A549 (cell line): Measurements from ENCODE around the gene NFASC. TPM values are rescaled to one million over a fixed set of nuclear protein-coding genes. Genes with fewer than 3 reads are reported as not detected.
A peak's percentile ranks its signal among the peaks of the same experiment; 100 is the strongest.

Experiments used
- ATAC-seq, 2 experiments: fragments of 200-7000 bp in 1 of 2; fragments of >200 bp in 1 of 2; cut with Nextera tagmentation in 1 of 2; cut with Tn5 transposase in 1 of 2; 3 replicates each; pipeline versions ENCODE4 v1.8.0 to v1.9.1; 2018 to 2020; ENCODE audit warnings: mild to moderate bottlenecking in 1 of 2, moderate library complexity in 1 of 2
- CTCF ChIA-PET: fragments of 300-600 bp; sonication (Branson Sonifier 250); formaldehyde crosslinking; extraction: SDS; loops from one replicate; lab custom pipeline; 2021; ENCODE audit warnings: antibody characterized with exemption, inconsistent platforms; lab: Yijun Ruan, JAX
- POLR2A ChIA-PET: fragments of 350-600 bp; formaldehyde crosslinking; extraction: SDS; loops from one replicate; lab custom pipeline; 2021; ENCODE audit warnings: antibody characterized with exemption, inconsistent platforms; lab: Yijun Ruan, JAX
- DNase-seq, 2 experiments: peaks; one replicate each; pipeline versions ENCODE4 v3.0.0 to v3.0.0-alpha.2; 2011 to 2016; ENCODE audit warnings: low read depth in 1 of 2, low spot score in 1 of 2
- FAIRE-seq: peaks from 2 replicates; lab custom pipeline; 2011; peaks lifted over from hg19 to GRCh38; lab: Jason Lieb, UNC
- H3K27ac ChIP-seq, 2 experiments: fragments of >200 bp; sonication (Bioruptor Twin); formaldehyde crosslinking; 3 replicates each; pipeline ENCODE4 v1.5.1; 2016 to 2017
- H3K4me1 ChIP-seq: fragments of >200 bp; sonication (Bioruptor Twin); formaldehyde crosslinking; 3 replicates; pipeline ENCODE4 v1.6.1; 2016
- H3K4me2 ChIP-seq: fragments of >200 bp; sonication (Bioruptor Twin); formaldehyde crosslinking; 3 replicates; pipeline ENCODE4 v1.6.1; 2016
- H3K4me3 ChIP-seq: fragments of >200 bp; sonication (Bioruptor Twin); formaldehyde crosslinking; 3 replicates; pipeline ENCODE4 v1.5.1; 2016
- H3K9me3 ChIP-seq: fragments of >200 bp; sonication (Bioruptor Twin); formaldehyde crosslinking; 3 replicates; pipeline ENCODE4 v1.6.1; 2016
- ATOH8 ChIP-seq: fragments of 250-450 bp; sonication (Bioruptor Pico); IDR thresholded peaks from 2 replicates; pipeline ENCODE4 v1.5.0; 2020; ENCODE audit warnings: low read depth, mild to moderate bottlenecking, moderate library complexity
- BCL3 ChIP-seq: fragments of >200 bp; sonication (Bioruptor Twin); formaldehyde crosslinking; IDR thresholded peaks from 3 replicates; pipeline ENCODE4 v1.6.1; 2016
- CHD2 ChIP-seq: fragments of 150-350 bp; IDR thresholded peaks from 2 replicates; pipeline ENCODE4 v1.6.1; 2014; ENCODE audit warnings: low read length; ENCODE audit not compliant: partially characterized antibody
- EP300 ChIP-seq, 2 experiments: fragments of >200 bp; sonication (Bioruptor Twin); formaldehyde crosslinking; IDR thresholded peaks; 2 replicates in 1 of 2; 3 replicates in 1 of 2; pipeline ENCODE4 v1.6.1; 2016 to 2017
- HES2 ChIP-seq: fragments of >200 bp; sonication (Bioruptor Twin); formaldehyde crosslinking; IDR thresholded peaks from 2 replicates; pipeline ENCODE4 v1.6.1; 2016
- HEYL ChIP-seq: fragments of 250-450 bp; sonication (Bioruptor Pico); IDR thresholded peaks from 2 replicates; pipeline ENCODE4 v1.8.0; 2021; ENCODE audit warnings: mild to moderate bottlenecking, moderate library complexity
- HOXB5 ChIP-seq: fragments of 250-450 bp; sonication (Bioruptor Pico); IDR thresholded peaks from 2 replicates; pipeline ENCODE4 v1.5.0; 2020; ENCODE audit warnings: mild to moderate bottlenecking, moderate library complexity
- JUNB ChIP-seq: fragments of >200 bp; sonication (Bioruptor Twin); formaldehyde crosslinking; IDR thresholded peaks from 2 replicates; pipeline ENCODE4 v1.6.1; 2016
- KDM1A ChIP-seq: fragments of 200-600 bp; sonication (generic); IDR thresholded peaks from 2 replicates; pipeline ENCODE4 v1.6.1; 2016; ENCODE audit warnings: low read depth, mild to moderate bottlenecking
- KDM5A ChIP-seq: fragments of 200-600 bp; sonication (generic); IDR thresholded peaks from 2 replicates; pipeline ENCODE4 v1.6.1; 2016; ENCODE audit warnings: antibody characterized with exemption, mild to moderate bottlenecking
- MAZ ChIP-seq: fragments of 150-350 bp; IDR thresholded peaks from 2 replicates; pipeline ENCODE4 v1.6.1; 2014; ENCODE audit warnings: antibody characterized with exemption, low read depth, low read length, borderline replicate concordance
- NFE2L2 ChIP-seq: fragments of 150-350 bp; conservative IDR thresholded peaks from 2 replicates; pipeline ENCODE4 v1.6.1; 2014; ENCODE audit warnings: low read length
- PBX3 ChIP-seq: IDR thresholded peaks from 2 replicates; pipeline ENCODE4 v1.6.1; 2012
- POLR2A ChIP-seq: IDR thresholded peaks from 2 replicates; pipeline ENCODE4 v1.6.1; 2012; ENCODE audit warnings: mild to moderate bottlenecking, low read length
- RARB ChIP-seq: fragments of 250-450 bp; sonication (Bioruptor Pico); IDR thresholded peaks from 2 replicates; pipeline ENCODE4 v1.8.0; 2021; ENCODE audit warnings: mild to moderate bottlenecking, moderate library complexity
- RFX5 ChIP-seq: fragments of 450-650 bp; IDR thresholded peaks from 2 replicates; pipeline ENCODE4 v1.7.1; 2014; ENCODE audit warnings: antibody characterized with exemption, mild to moderate bottlenecking, moderate library complexity
- SREBF2 ChIP-seq: fragments of 450-650 bp; IDR thresholded peaks from 2 replicates; pipeline ENCODE4 v1.6.1; 2014; ENCODE audit warnings: mild to moderate bottlenecking, moderate library complexity
- TFCP2L1 ChIP-seq: fragments of 250-450 bp; sonication (Bioruptor Pico); IDR thresholded peaks from 2 replicates; pipeline ENCODE4 v1.5.0; 2021; ENCODE audit warnings: mild to moderate bottlenecking
- ZC3H11A ChIP-seq: fragments of 450-650 bp; IDR thresholded peaks from 2 replicates; pipeline ENCODE4 v1.6.1; 2014; ENCODE audit warnings: antibody characterized with exemption, mild to moderate bottlenecking
- ZFP36 ChIP-seq: fragments of 450-650 bp; IDR thresholded peaks from 2 replicates; pipeline ENCODE4 v1.6.1; 2014; ENCODE audit warnings: borderline replicate concordance; ENCODE audit not compliant: partially characterized antibody
- ZNF302 ChIP-seq: fragments of 250-450 bp; sonication (Bioruptor Pico); IDR thresholded peaks from 2 replicates; pipeline ENCODE4 v1.9.0; 2021; ENCODE audit warnings: inconsistent platforms, mild to moderate bottlenecking, moderate library complexity
- whole genome bisulfite sequencing: methylation state at CpG from one replicate; pipeline ENCODE4 v1.1.6; 2017; ENCODE audit errors: missing lambda C conversion rate; 5-methylcytosine and 5-hydroxymethylcytosine counted together
- polyA plus RNA-seq, 4 experiments: library from polyadenylated mRNA; depleted of rRNA in 3 of 4; stranded (reverse); fragments of >200 nt; fragmentation: RNase III in 1 of 4; extraction: RNeasy Plus Mini Kit Qiagen cat#74134 plus additional on column Dnase treatment in 1 of 4; gene quantifications; 2 replicates in 3 of 4; 3 replicates in 1 of 4; pipeline ENCODE4 v1.2.3, GENCODE V29; 2011 to 2017
- TF ChIP-seq, protein P1 (sequence below): fragments of 200-600 bp; sonication (generic); IDR thresholded peaks from 2 replicates; pipeline ENCODE4 v1.6.1; 2016; ENCODE audit warnings: antibody characterized with exemption, mild to moderate bottlenecking, moderate library complexity

NFASC gene
- polyA plus RNA-seq, 2 of the 4 experiments (the other 2 are of a cell fraction), result 0.27 to 0.39 TPM

- Histone ChIP-seq H3K4me1 (no peaks in the 10 kb centered on the region), H3K4me2 (no peak overlapping the region), H3K4me3 (no peak overlapping the region), H3K9me3 (no peaks in the 10 kb centered on the region), H3K27ac (no peak overlapping the region)
- ATAC-seq, result no peak
- CTCF ChIA-PET, result interaction anchor here (1.0 to 5.9 kb wide), 7 partner anchors 9 to 203 kb away, joined by 3 to 39 read pairs (median 4); no protein-coding TSS in a partner anchor
- FAIRE-seq, result no peak
- POLR2A ChIA-PET, result no interaction called here
- 59% methylated on average over 10 of the region's 11 CpGs for WGBS
- DNase-seq, result no peak
- no peak for TF ChIP-seq ZC3H11A
- TF ChIP-seq PBX3, result no peak
- TF ChIP-seq KDM5A, result no peak
- TF ChIP-seq RFX5, result no peak
- TF ChIP-seq CHD2, result no peak
- TF ChIP-seq BCL3, result no peak
- no peak for TF ChIP-seq SREBF2
- TF ChIP-seq JUNB, result no peak
- no peak for TF ChIP-seq HEYL
- TF ChIP-seq, all 56 proteins: peak for 0
These were observed 182.0 kb downstream of the NFASC start for GRCh38 chr1:205052690-205053089.

DNA sequence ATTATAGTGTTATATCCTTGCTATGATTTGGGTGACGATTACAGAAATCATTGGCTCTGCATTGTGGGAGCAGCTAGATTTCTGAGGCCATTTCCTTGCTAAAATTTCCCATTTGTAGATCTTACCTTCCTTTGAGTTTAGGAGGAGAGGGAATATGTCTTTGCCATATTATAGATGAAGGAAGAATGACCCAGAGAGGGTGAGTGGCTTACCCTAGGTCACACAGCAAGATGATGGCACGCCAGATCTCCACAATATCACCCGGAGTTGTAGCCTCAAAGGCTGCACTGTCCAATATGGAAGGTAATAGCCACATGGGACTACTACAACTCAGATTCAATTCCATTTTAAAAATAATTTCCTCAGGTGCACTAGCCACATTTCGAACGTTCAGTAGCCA, 182.6 kb downstream of the NFASC start:
- POLR2A ChIA-PET, result no interaction called here
- CTCF ChIA-PET, result interaction anchor here (1.0 to 5.9 kb wide), 6 partner anchors 9 to 175 kb away, joined by 4 to 39 read pairs (median 4); no protein-coding TSS in a partner anchor
- H3K4me3 ChIP-seq, result no peak overlapping the region
- no peak overlapping the region for H3K27ac ChIP-seq
- H3K4me1 ChIP-seq, result no peaks in the 10 kb centered on the region
- TF ChIP-seq ZFP36 (peak; percentile 5), KDM1A (no peak)
- H3K4me2 ChIP-seq, result no peak overlapping the region
- ATAC-seq (no peak), DNase-seq (no peak), FAIRE-seq (no peak)
- no peaks in the 10 kb centered on the region for H3K9me3 ChIP-seq
- WGBS, result 31% methylated on average over 5 of the region's 5 CpGs

DNA sequence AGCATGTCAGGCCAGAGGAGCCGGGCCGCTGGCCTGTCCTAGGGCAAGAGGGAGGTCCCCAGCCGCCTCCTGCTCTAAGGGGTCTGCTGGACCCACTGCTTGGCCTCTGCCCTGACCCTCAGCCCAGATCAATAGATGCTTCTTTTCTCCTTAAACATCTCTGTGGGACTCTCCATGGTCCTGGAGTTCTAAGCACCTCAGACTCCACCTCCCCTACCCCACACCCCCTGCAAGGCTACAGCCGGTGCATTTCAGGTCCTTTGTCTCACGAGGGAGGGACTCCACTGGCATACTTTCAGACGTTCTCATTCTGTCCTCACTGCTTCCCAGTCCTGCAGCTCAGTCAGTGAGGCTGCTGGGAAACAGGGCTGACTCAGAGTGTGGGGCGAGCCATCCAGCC, 183.4 kb downstream of the NFASC start:
- WGBS, result 5% methylated on average over 6 of the region's 7 CpGs
- no peaks in the 10 kb centered on the region for H3K4me1 ChIP-seq
- ChIA-PET POLR2A (no interaction called here), CTCF (interaction anchor here (1.0 to 5.9 kb wide), 5 partner anchors 8 to 202 kb away, joined by 4 to 39 read pairs (median 9); no protein-coding TSS in a partner anchor)
- no peak overlapping the region for H3K4me2 ChIP-seq
- no peak overlapping the region for H3K4me3 ChIP-seq
- DNase-seq (no peak), FAIRE-seq (no peak), ATAC-seq (peak in 1 of 2 experiments; percentile 18; a peak in 3 of 6 replicates)
- no peaks in the 10 kb centered on the region for H3K9me3 ChIP-seq
- no peak overlapping the region for H3K27ac ChIP-seq
- TF ChIP-seq RARB (CRISPR knock-in tag), result no peak
- TF ChIP-seq, protein P1, sequence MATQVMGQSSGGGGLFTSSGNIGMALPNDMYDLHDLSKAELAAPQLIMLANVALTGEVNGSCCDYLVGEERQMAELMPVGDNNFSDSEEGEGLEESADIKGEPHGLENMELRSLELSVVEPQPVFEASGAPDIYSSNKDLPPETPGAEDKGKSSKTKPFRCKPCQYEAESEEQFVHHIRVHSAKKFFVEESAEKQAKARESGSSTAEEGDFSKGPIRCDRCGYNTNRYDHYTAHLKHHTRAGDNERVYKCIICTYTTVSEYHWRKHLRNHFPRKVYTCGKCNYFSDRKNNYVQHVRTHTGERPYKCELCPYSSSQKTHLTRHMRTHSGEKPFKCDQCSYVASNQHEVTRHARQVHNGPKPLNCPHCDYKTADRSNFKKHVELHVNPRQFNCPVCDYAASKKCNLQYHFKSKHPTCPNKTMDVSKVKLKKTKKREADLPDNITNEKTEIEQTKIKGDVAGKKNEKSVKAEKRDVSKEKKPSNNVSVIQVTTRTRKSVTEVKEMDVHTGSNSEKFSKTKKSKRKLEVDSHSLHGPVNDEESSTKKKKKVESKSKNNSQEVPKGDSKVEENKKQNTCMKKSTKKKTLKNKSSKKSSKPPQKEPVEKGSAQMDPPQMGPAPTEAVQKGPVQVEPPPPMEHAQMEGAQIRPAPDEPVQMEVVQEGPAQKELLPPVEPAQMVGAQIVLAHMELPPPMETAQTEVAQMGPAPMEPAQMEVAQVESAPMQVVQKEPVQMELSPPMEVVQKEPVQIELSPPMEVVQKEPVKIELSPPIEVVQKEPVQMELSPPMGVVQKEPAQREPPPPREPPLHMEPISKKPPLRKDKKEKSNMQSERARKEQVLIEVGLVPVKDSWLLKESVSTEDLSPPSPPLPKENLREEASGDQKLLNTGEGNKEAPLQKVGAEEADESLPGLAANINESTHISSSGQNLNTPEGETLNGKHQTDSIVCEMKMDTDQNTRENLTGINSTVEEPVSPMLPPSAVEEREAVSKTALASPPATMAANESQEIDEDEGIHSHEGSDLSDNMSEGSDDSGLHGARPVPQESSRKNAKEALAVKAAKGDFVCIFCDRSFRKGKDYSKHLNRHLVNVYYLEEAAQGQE, result peak; percentile 65; the same call in 1 of the 2 replicates
- TF ChIP-seq, all 56 proteins: peak for 1

DNA sequence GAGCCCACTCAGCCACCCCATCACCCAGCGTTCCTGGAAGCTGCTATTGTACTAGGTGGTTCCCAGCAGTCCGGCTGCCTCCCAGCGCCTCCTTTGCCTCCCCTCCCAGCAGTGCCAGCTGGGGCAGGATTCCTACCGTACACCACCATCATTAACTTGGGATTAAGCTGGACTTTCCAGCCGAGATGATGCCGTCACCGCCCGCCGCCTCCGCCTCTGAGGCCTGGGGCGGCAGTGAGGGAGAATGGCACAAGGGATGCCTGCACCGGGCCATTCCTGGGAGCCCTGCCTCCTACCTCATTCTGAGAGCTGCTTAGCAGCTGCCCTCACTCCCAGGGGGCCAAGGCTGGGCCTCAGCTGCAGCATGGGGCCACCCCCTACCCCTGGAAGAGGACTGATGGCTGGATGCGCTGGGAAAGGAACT, 185.5 kb downstream of the NFASC start:
- TF ChIP-seq HES2, result no peak
- no peak for TF ChIP-seq ATOH8 (CRISPR knock-in tag)
- no peak for TF ChIP-seq MAZ
- no peak for TF ChIP-seq KDM1A
- no peak for TF ChIP-seq ZNF302
- TF ChIP-seq TFCP2L1, result no peak
- TF ChIP-seq POLR2A, result no peak
- no peak for TF ChIP-seq BCL3
- no peak for TF ChIP-seq HOXB5
- no peak for TF ChIP-seq NFE2L2
- no peak for TF ChIP-seq EP300 (IDR thresholded peaks at IDR 0.05)
- no peaks in the 10 kb centered on the region for H3K4me1 ChIP-seq
- ATAC-seq (no peak), FAIRE-seq (no peak), DNase-seq (no peak)
- no peak overlapping the region for H3K4me2 ChIP-seq
- CTCF ChIA-PET, result interaction anchor here (0.8 to 5.9 kb wide), 6 partner anchors 10 to 249 kb away, joined by 3 to 32 read pairs (median 5); no protein-coding TSS in a partner anchor
- 38% methylated on average over 7 of the region's 13 CpGs for WGBS
- POLR2A ChIA-PET, result no interaction called here
- no peaks in the 10 kb centered on the region for H3K9me3 ChIP-seq
- no peak overlapping the region for H3K4me3 ChIP-seq
- no peak overlapping the region for H3K27ac ChIP-seq
